ENCODE measurements around the gene NVL. TPM values are rescaled to one million over a fixed set of nuclear protein-coding genes. Genes with fewer than 3 reads are reported as not detected.

NVL gene
- total RNA-seq, 1 experiment from 2014 or later = 21.9 TPM

GRCh38 chr1:224177356-224177999 is 152.5 kb downstream of the NVL start:
- no peak overlapping the region for H2AFZ ChIP-seq (ENCODE audit: low read depth, low read length, poor library complexity, severe bottlenecking)
- H3K27me3 ChIP-seq (ENCODE audit: insufficient read depth, low read length) = no peaks in the 10 kb centered on the region
- ChIA-PET RAD21 (ENCODE audit: low non-redundant PET in 1 of 2, low total read pairs in 2 of 2, uncharacterized antibody in 2 of 2, unreplicated experiment in 2 of 2) (no interaction called here), CTCF (no interaction called here), POLR2A (no interaction called here)
- no peak overlapping the region for H3K9ac ChIP-seq (ENCODE audit: low read length)
- peaks cover 2 to 4% of the 10 kb centered on the region in 2 experiments; a peak in 2 of 4 replicates for H3K4me1 ChIP-seq (ENCODE audit: control insufficient read depth in 1 of 2, insufficient read depth in 2 of 2, low read length in 2 of 2)
- BruUV-seq (replicated peaks) = no TSS peak
- no peaks in the 10 kb centered on the region for H3K36me3 ChIP-seq (ENCODE audit: control insufficient read depth in 1 of 2, insufficient read depth in 2 of 2, low read length in 2 of 2)
- no peaks in the 10 kb centered on the region for H3K9me3 ChIP-seq (ENCODE audit: control insufficient read depth in 1 of 2, insufficient read depth in 1 of 2, low read depth in 1 of 2, low read length in 2 of 2)
- no peak overlapping the region for H3K4me2 ChIP-seq (ENCODE audit: low read length)
- H3K9me2 ChIP-seq (ENCODE audit: insufficient read depth) = no peaks in the 10 kb centered on the region
- intact Hi-C loops (cut with micrococcal nuclease) = no loop called here
- no peak overlapping the region for H3K27ac ChIP-seq (ENCODE audit: low read depth, low read length)
- no peaks in the 10 kb centered on the region for H4K20me1 ChIP-seq (ENCODE audit: insufficient read depth)
- no peak for ATAC-seq
- H3K79me2 ChIP-seq (ENCODE audit: insufficient read depth, low read length) = no peaks in the 10 kb centered on the region
- TF ChIP-seq POLR2AphosphoS5 (IDR thresholded peaks at IDR 0.05; ENCODE audit: low read depth, low read length) (no peak), SRF (IDR thresholded peaks at IDR 0.05; ENCODE audit: low read depth) (no peak), ZBTB33 (IDR thresholded peaks at IDR 0.05; ENCODE audit: extremely low read depth, insufficient replicate concordance, low read length) (no peak), RAD21 (IDR thresholded peaks at IDR 0.05; ENCODE audit: low read depth) (no peak), ZNF274 (IDR thresholded peaks at IDR 0.05; ENCODE audit: low read depth, low read length) (no peak), TCF7L2 (IDR thresholded peaks at IDR 0.05; ENCODE audit: borderline replicate concordance, extremely low read depth, insufficient read depth, insufficient read length) (no peak), EGR1 (IDR thresholded peaks at IDR 0.05; ENCODE audit: low read depth) (no peak), YY1 (IDR thresholded peaks at IDR 0.05; ENCODE audit: extremely low read depth, insufficient replicate concordance, low read depth, low read length) (no peak), ZFX (IDR thresholded peaks at IDR 0.05) (no peak)
- TF ChIP-seq, protein P1, sequence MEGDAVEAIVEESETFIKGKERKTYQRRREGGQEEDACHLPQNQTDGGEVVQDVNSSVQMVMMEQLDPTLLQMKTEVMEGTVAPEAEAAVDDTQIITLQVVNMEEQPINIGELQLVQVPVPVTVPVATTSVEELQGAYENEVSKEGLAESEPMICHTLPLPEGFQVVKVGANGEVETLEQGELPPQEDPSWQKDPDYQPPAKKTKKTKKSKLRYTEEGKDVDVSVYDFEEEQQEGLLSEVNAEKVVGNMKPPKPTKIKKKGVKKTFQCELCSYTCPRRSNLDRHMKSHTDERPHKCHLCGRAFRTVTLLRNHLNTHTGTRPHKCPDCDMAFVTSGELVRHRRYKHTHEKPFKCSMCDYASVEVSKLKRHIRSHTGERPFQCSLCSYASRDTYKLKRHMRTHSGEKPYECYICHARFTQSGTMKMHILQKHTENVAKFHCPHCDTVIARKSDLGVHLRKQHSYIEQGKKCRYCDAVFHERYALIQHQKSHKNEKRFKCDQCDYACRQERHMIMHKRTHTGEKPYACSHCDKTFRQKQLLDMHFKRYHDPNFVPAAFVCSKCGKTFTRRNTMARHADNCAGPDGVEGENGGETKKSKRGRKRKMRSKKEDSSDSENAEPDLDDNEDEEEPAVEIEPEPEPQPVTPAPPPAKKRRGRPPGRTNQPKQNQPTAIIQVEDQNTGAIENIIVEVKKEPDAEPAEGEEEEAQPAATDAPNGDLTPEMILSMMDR (IDR thresholded peaks at IDR 0.05 in 2 of 3, conservative IDR thresholded peaks at IDR 0.05 in 1 of 3; ENCODE audit: borderline replicate concordance in 1 of 3, insufficient read depth in 1 of 3, low read depth in 2 of 3, low read length in 2 of 3) = no peak
- DNase-seq (ENCODE audit: low read depth, low spot score) = no peak
- no peak overlapping the region for H3K4me3 ChIP-seq (replicated peaks in 1 of 2; ENCODE audit: low read depth in 1 of 2, low read length in 2 of 2)

Small RNA genes within 50 kb of the gene (microRNA-seq; reads per million reads assigned to microRNA genes)
- gene MIR320B2 (ENCODE audit: borderline number of aligned reads) = 5.2 reads per million, percentile 11 among the genes with 10 or more reads in this experiment

Other genes starting within 250 kb of the NVL start
- gene FBXO28, start 216.1 kb downstream of the NVL start, total RNA-seq (2021; ENCODE audit: unreplicated experiment) = 37.0 TPM
- gene DEGS1, start 146.9 kb downstream of the NVL start, total RNA-seq (2021; ENCODE audit: unreplicated experiment) = 23.1 TPM
- 48.9 TPM for gene CNIH4, start 26.7 kb upstream of the NVL start, total RNA-seq (2021; ENCODE audit: unreplicated experiment)
- 57.2 TPM for gene WDR26, start 104.6 kb upstream of the NVL start, total RNA-seq (2021; ENCODE audit: unreplicated experiment)

Measured in HCT116 (cell line).